ENCODE data around the gene ELAPOR2. TPM values are rescaled to one million over a fixed set of nuclear protein-coding genes. Genes with fewer than 3 reads are reported as not detected.
"Not testable (repeated sequence)": the region's sequence is repeated elsewhere in the genome, so short reads cannot be mapped to it uniquely, and the experiment has no call there.

Gene ELAPOR2
- total RNA-seq, 1 donor from 2014 or later = 15.4 TPM

GRCh38 chr7:87057210-87057609 lies 2.2 kb downstream of the ELAPOR2 start:
- H3K36me3 ChIP-seq (ENCODE audit: control insufficient read depth, insufficient read depth, low read length) = no peaks in the 10 kb centered on the region
- peaks cover 6% of the 10 kb centered on the region for H3K27me3 ChIP-seq (ENCODE audit: control insufficient read depth, insufficient read depth, low read length)
- no peak overlapping the region for H3K4me3 ChIP-seq (ENCODE audit: low read depth, low read length)
- TF ChIP-seq CTCF (IDR thresholded peaks at IDR 0.05; ENCODE audit: insufficient read depth, low read length, poor library complexity, severe bottlenecking) = no peak
- DNase-seq (ENCODE audit: low read depth) = no peak

GRCh38 chr7:87056346-87056745 lies 3.1 kb downstream of the ELAPOR2 start:
- H3K36me3 ChIP-seq (ENCODE audit: control insufficient read depth, insufficient read depth, low read length) = no peaks in the 10 kb centered on the region
- H3K27me3 ChIP-seq (ENCODE audit: control insufficient read depth, insufficient read depth, low read length) = peaks cover 6% of the 10 kb centered on the region
- no peak for DNase-seq (ENCODE audit: low read depth)
- no peak for TF ChIP-seq CTCF (IDR thresholded peaks at IDR 0.05; ENCODE audit: insufficient read depth, low read length, poor library complexity, severe bottlenecking)
- no peak overlapping the region for H3K4me3 ChIP-seq (ENCODE audit: low read depth, low read length)

GRCh38 chr7:87048839-87049238 lies 10.6 kb downstream of the ELAPOR2 start:
- Histone ChIP-seq H3K27me3 (ENCODE audit: control insufficient read depth, insufficient read depth, low read length) (no peaks in the 10 kb centered on the region), H3K36me3 (ENCODE audit: control insufficient read depth, insufficient read depth, low read length) (no peaks in the 10 kb centered on the region), H3K4me3 (ENCODE audit: low read depth, low read length) (no peak overlapping the region)
- no peak for TF ChIP-seq CTCF (IDR thresholded peaks at IDR 0.05; ENCODE audit: insufficient read depth, low read length, poor library complexity, severe bottlenecking)
- DNase-seq (ENCODE audit: low read depth) = no peak

- TF ChIP-seq CTCF (IDR thresholded peaks at IDR 0.05; ENCODE audit: insufficient read depth, low read length, poor library complexity, severe bottlenecking) = no peak
- Histone ChIP-seq H3K36me3 (ENCODE audit: control insufficient read depth, insufficient read depth, low read length) (no peaks in the 10 kb centered on the region), H3K4me3 (ENCODE audit: low read depth, low read length) (no peak overlapping the region), H3K27me3 (ENCODE audit: control insufficient read depth, insufficient read depth, low read length) (no peaks in the 10 kb centered on the region)
- no peak for DNase-seq (ENCODE audit: low read depth)
Observed at GRCh38 chr7:87046456-87046855, 13.0 kb downstream of the ELAPOR2 start.

- not testable (repeated sequence) for H3K27me3 ChIP-seq (ENCODE audit: control insufficient read depth, insufficient read depth, low read length); DNase-seq (ENCODE audit: low read depth); H3K36me3 ChIP-seq (ENCODE audit: control insufficient read depth, insufficient read depth, low read length); H3K4me3 ChIP-seq (ENCODE audit: low read depth, low read length)
Observed at GRCh38 chr7:87044713-87045112, 14.7 kb downstream of the ELAPOR2 start.

GRCh38 chr7:87041586-87041985 lies 17.9 kb downstream of the ELAPOR2 start:
- H3K4me3 ChIP-seq (ENCODE audit: low read depth, low read length); DNase-seq (ENCODE audit: low read depth); H3K36me3 ChIP-seq (ENCODE audit: control insufficient read depth, insufficient read depth, low read length); H3K27me3 ChIP-seq (ENCODE audit: control insufficient read depth, insufficient read depth, low read length): not testable (repeated sequence)

- DNase-seq (ENCODE audit: low read depth); H3K36me3 ChIP-seq (ENCODE audit: control insufficient read depth, insufficient read depth, low read length); H3K4me3 ChIP-seq (ENCODE audit: low read depth, low read length); H3K27me3 ChIP-seq (ENCODE audit: control insufficient read depth, insufficient read depth, low read length): not testable (repeated sequence)
Observed at GRCh38 chr7:87039691-87040299, 19.7 kb downstream of the ELAPOR2 start.

All from kidney epithelial cell (primary cell).